OCI-LY1 (cell line): ENCODE data around the gene NLE1.
"Not testable (repeated sequence)": the region's sequence is repeated elsewhere in the genome, so short reads cannot be mapped to it uniquely, and the experiment has no call there.

Source experiments
- H2AFZ ChIP-seq: fragments of 200-600 bp; sonication (generic), shearing (Covaris generic); 2 replicates; pipeline ENCODE4 v1.6.0; 2014; ENCODE audit warnings: antibody characterized with exemption, mild to moderate bottlenecking, low read length
- H3F3A ChIP-seq: fragments of 200-600 bp; sonication (generic), shearing (Covaris generic); 2 replicates; pipeline ENCODE4 v1.6.0; 2014; ENCODE audit warnings: mild to moderate bottlenecking, antibody characterized with exemption, low read length, moderate library complexity; ENCODE audit not compliant: insufficient read depth
- H3K27ac ChIP-seq: fragments of 200-600 bp; sonication (generic); 2 replicates; pipeline ENCODE4 v1.5.1; 2014; ENCODE audit warnings: low read length, mixed run types, mild to moderate bottlenecking, low read depth; ENCODE audit not compliant: poor library complexity, severe bottlenecking
- H3K27me3 ChIP-seq: fragments of 200-600 bp; sonication (generic); 2 replicates; pipeline ENCODE4 v1.6.0; 2014; ENCODE audit warnings: antibody characterized with exemption, mild to moderate bottlenecking, low read length, moderate library complexity; ENCODE audit not compliant: insufficient read depth
- H3K36me3 ChIP-seq: fragments of 200-600 bp; sonication (generic); 2 replicates; pipeline ENCODE4 v1.6.1; 2014; ENCODE audit warnings: mild to moderate bottlenecking, antibody characterized with exemption, low read length, moderate library complexity, mixed read lengths; ENCODE audit not compliant: insufficient read depth
- H3K4me1 ChIP-seq: fragments of 200-600 bp; sonication (generic); 2 replicates; pipeline ENCODE4 v1.5.1; 2014; ENCODE audit warnings: mild to moderate bottlenecking, low read length, moderate library complexity; ENCODE audit not compliant: insufficient read depth, severe bottlenecking
- H3K4me2 ChIP-seq: fragments of 200-600 bp; sonication (generic), shearing (Covaris generic); 2 replicates; pipeline ENCODE4 v1.6.1; 2014; ENCODE audit warnings: low read length
- H3K4me3 ChIP-seq: fragments of 200-600 bp; sonication (generic); 2 replicates; pipeline ENCODE4 v1.5.1; 2014; ENCODE audit warnings: low read length, low read depth, mild to moderate bottlenecking, mixed read lengths; ENCODE audit not compliant: poor library complexity, severe bottlenecking
- H3K79me2 ChIP-seq: fragments of 200-600 bp; shearing (Covaris generic); 2 replicates; pipeline ENCODE4 v1.6.1; 2016; ENCODE audit warnings: mixed run types, low read length, mixed read lengths; ENCODE audit not compliant: insufficient read depth
- H3K9ac ChIP-seq: fragments of 200-600 bp; sonication (generic), shearing (Covaris generic); 2 replicates; pipeline ENCODE4 v1.6.1; 2014; ENCODE audit warnings: mild to moderate bottlenecking, low read length, mixed read lengths
- H3K9me2 ChIP-seq: fragments of 200-600 bp; sonication (generic), shearing (Covaris generic); 2 replicates; pipeline ENCODE4 v1.6.1; 2014; ENCODE audit warnings: low read depth, mild to moderate bottlenecking, low read length, mixed read lengths
- H3K9me3 ChIP-seq: fragments of 200-600 bp; shearing (Covaris generic); 2 replicates; pipeline ENCODE4 v1.6.1; 2014; ENCODE audit warnings: low read length, mixed read lengths
- H4K20me1 ChIP-seq: fragments of 200-600 bp; sonication (generic), shearing (Covaris generic); 2 replicates; pipeline ENCODE4 v1.6.0; 2016; ENCODE audit warnings: mild to moderate bottlenecking, low read length; ENCODE audit not compliant: insufficient read depth
- EZH2 ChIP-seq: fragments of 200-600 bp; sonication (generic), shearing (Covaris generic); IDR thresholded peaks from 2 replicates; pipeline ENCODE4 v1.8.0; 2017; ENCODE audit warnings: borderline replicate concordance, mixed run types, mild to moderate bottlenecking, antibody characterized with exemption, low read length, moderate library complexity, mixed read lengths
- TF ChIP-seq, protein P1 (sequence below): fragments of 200-600 bp; sonication (generic), shearing (Covaris generic); IDR thresholded peaks from 2 replicates; pipeline ENCODE4 v1.5.1; 2017; ENCODE audit warnings: mild to moderate bottlenecking, antibody characterized with exemption, low read length, moderate library complexity, mixed read lengths

The NLE1 gene

DNA sequence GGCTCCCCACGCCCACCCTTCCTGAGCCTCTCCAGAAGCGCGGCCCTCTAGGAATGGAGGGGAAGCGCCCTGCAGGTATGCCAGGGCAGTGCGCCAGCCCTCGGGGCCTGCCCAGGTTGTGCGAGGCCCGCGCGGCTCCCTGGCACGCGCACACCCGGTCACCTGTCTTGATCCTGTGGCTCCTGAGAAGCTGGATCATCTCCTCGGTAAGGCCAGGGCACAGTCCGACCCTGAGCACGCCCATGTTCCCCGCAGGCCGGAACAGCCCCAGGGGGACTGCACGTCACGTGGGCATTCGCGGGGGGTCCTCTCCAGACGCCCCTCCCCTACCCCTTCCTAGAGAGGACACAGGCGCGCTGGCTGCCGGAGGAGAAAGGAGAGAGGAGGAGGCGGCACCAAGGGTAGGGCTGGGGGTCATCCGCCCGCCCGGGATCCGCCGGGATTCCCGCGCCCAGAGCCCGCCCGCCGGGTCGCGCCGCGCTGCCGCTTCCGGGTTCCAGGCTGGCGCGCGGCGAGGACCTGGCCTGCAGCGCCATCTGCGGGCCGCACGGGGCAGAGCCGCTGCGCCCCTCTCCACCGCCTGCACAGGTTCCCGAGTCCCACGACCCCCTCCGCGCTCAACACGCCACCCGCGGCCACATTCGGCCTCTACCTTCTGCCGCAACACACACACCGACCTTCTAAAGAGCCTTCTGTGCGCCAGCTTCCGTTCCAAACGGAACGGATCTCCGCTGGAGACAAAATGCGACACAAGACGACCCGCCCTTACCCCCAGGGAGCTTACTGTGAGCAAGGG lies 22.5 kb downstream of the NLE1 start, which contains the start of gene RAD51D:
RAD51D (minus strand) TSS at position 491 of the 796 bp plus-strand sequence; CDS start at position 244, 247 bp downstream.
- peak within 1 kb of the TSS; percentile 85 for H3K9ac ChIP-seq
- peak within 1 kb of the TSS; percentile 79 for H3K4me2 ChIP-seq
- H3K9me2 ChIP-seq = no peaks in the 10 kb centered on the region
- peak within 1 kb of the TSS; percentile 85 for H3K4me3 ChIP-seq
- peak within 1 kb of the TSS; percentile 39 for H3K27ac ChIP-seq
- no peaks in the 10 kb centered on the region for H3K9me3 ChIP-seq
- H3K79me2 ChIP-seq = no peaks in the 10 kb centered on the region
- H3F3A ChIP-seq = no peaks in the 10 kb centered on the region
- TF ChIP-seq, protein P1, sequence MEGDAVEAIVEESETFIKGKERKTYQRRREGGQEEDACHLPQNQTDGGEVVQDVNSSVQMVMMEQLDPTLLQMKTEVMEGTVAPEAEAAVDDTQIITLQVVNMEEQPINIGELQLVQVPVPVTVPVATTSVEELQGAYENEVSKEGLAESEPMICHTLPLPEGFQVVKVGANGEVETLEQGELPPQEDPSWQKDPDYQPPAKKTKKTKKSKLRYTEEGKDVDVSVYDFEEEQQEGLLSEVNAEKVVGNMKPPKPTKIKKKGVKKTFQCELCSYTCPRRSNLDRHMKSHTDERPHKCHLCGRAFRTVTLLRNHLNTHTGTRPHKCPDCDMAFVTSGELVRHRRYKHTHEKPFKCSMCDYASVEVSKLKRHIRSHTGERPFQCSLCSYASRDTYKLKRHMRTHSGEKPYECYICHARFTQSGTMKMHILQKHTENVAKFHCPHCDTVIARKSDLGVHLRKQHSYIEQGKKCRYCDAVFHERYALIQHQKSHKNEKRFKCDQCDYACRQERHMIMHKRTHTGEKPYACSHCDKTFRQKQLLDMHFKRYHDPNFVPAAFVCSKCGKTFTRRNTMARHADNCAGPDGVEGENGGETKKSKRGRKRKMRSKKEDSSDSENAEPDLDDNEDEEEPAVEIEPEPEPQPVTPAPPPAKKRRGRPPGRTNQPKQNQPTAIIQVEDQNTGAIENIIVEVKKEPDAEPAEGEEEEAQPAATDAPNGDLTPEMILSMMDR = peak; percentile 93
- no peak for TF ChIP-seq EZH2
- H4K20me1 ChIP-seq = no peaks in the 10 kb centered on the region
- peaks cover 11% of the 10 kb centered on the region for H3K4me1 ChIP-seq
- 0 out of 2 replicates have a peak, but pooled peaks cover 4% of the 10 kb centered on the region for H3K27me3 ChIP-seq
- H3K36me3 ChIP-seq = no peaks in the 10 kb centered on the region
- H2AFZ ChIP-seq = peak within 1 kb of the TSS; percentile 11; the same call in 1 of the 2 replicates

DNA sequence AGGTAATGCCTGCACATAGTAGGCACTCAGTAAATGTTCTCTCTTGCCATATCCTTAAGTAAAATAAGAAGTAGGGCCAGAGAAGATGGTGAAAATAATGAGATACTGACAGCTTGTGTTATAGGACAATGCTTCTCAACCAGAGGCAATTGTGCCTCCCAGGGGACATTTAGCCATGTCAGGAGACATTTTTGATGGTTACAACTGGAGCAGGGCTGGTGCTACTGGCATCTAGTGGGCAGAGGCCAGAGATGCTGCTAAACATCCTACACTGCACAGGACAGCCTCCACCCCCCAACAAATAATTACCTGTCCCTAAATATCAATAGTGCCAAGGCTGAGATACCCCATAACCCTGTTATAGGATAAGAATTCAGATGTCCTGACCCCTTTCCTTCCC lies 24.1 kb downstream of the NLE1 start:
- H3K9ac ChIP-seq = peak overlapping the region; percentile 85; the same call in 1 of the 2 replicates
- peaks cover 11% of the 10 kb centered on the region for H3K4me1 ChIP-seq
- H3K4me3 ChIP-seq = peak overlapping the region; percentile 85
- no peak overlapping the region for H2AFZ ChIP-seq
- 0 out of 2 replicates have a peak, but pooled peaks cover 4% of the 10 kb centered on the region for H3K27me3 ChIP-seq
- no peaks in the 10 kb centered on the region for H3K36me3 ChIP-seq
- H3K4me2 ChIP-seq = peak overlapping the region; percentile 79
- H3K9me3 ChIP-seq = no peaks in the 10 kb centered on the region
- no peaks in the 10 kb centered on the region for H3F3A ChIP-seq
- no peak for TF ChIP-seq EZH2
- TF ChIP-seq, protein P1 = peak; percentile 49
- no peaks in the 10 kb centered on the region for H3K9me2 ChIP-seq
- H3K79me2 ChIP-seq = no peaks in the 10 kb centered on the region
- no peak overlapping the region for H3K27ac ChIP-seq
- no peaks in the 10 kb centered on the region for H4K20me1 ChIP-seq

DNA sequence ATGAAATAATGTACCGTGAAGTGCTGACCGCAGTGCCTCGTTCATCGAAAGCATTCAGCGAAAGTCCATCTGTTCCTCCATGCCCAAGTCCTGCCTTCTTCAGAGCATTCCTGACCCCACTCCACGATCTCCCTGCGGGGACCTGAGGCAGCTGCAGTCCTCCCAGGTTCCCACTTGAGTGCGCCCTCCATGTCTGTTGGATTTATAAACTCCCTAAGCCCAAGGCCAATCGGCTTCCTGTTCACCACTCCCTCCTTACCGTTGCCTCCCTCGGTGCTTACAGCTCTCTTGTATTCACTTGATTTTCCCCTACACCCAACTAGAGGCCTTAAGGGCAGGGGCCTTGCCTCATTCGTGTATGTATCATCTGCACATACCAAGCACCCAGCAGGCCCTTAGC lies 25.3 kb downstream of the NLE1 start:
- no peak overlapping the region for H3K4me3 ChIP-seq
- no peaks in the 10 kb centered on the region for H3K36me3 ChIP-seq
- no peak overlapping the region for H3K4me2 ChIP-seq
- no peaks in the 10 kb centered on the region for H3K79me2 ChIP-seq
- no peak for TF ChIP-seq EZH2
- TF ChIP-seq, protein P1 = no peak
- H3K9me2 ChIP-seq = no peaks in the 10 kb centered on the region
- no peaks in the 10 kb centered on the region for H3K9me3 ChIP-seq
- H3K27me3 ChIP-seq = 0 out of 2 replicates have a peak, but pooled peaks cover 4% of the 10 kb centered on the region
- H2AFZ ChIP-seq = no peak overlapping the region
- H4K20me1 ChIP-seq = no peaks in the 10 kb centered on the region
- no peak overlapping the region for H3K9ac ChIP-seq
- no peak overlapping the region for H3K27ac ChIP-seq
- peaks cover 11% of the 10 kb centered on the region for H3K4me1 ChIP-seq
- no peaks in the 10 kb centered on the region for H3F3A ChIP-seq

DNA sequence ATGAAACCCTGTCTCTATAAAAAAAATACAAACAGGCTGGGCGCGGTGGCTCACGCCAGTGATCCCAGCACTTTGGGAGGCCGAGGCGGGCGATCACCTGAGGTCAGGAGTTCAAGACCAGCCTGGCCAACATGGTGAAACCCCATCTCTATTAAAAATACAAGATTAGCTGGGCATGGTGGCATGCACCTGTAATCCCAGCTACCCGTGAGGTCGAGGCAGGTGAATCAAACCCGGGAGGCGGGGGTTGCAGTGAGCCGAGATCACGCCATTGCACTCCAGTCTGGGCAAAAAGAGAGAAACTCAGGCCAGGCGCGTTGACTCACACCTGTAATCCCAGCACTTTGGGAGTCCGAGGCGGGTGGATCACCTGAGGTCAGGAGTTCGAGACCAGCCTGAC lies 31.3 kb downstream of the NLE1 start:
- H3K36me3 ChIP-seq = peaks cover 15% of the 10 kb centered on the region
- not testable (repeated sequence) for H3K9me3 ChIP-seq, H3K4me1 ChIP-seq, H3K27me3 ChIP-seq, H3K4me3 ChIP-seq, H2AFZ ChIP-seq, H3K79me2 ChIP-seq, H3K4me2 ChIP-seq, H3K9me2 ChIP-seq, H4K20me1 ChIP-seq, H3K9ac ChIP-seq, H3F3A ChIP-seq, H3K27ac ChIP-seq
